NCI-H510A treated with DMSO at 0.1 percent for 48 hours (cell line): ENCODE results near the gene CTIF.

ENCODE experiments used
- DNase-seq: peaks from one replicate; lab custom pipeline; 2025; lab: John Stamatoyannopoulos, UW

The CTIF gene

GRCh38 chr18:48789259-48789812 lies 250.5 kb downstream of the CTIF start:
- DNase-seq: no peak

DNA sequence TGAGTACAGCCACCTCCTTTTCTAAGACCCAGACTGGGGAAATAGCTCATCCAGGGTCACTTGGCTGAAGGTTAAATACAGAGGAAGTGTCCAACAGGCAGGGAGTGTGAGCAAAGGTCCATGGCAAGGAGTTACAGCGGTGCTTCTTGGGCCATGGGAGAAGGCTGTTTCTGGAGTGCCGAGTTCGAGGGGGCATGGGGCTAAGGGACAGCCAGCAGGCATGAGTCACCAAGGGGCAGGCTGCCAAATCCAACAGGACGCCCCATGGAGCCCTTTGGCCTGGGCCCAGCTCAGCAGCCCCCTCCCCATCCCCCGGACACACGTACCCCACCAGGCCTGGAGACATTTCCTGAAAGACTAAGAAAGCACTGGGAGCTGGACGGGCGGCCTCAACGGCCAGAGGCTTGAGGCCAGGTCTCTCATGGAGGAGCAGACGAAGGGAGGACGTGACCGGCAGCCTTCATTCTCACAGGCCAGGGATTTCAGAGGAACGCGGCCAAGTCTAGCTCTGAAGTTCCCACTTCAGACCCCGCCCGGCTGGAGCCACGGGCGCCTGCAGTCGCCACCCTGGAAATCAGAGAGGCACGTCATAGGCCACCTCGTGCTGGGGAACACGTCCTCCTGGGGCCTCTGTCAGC lies 251.5 kb downstream of the CTIF start:
- no peak for DNase-seq

DNA sequence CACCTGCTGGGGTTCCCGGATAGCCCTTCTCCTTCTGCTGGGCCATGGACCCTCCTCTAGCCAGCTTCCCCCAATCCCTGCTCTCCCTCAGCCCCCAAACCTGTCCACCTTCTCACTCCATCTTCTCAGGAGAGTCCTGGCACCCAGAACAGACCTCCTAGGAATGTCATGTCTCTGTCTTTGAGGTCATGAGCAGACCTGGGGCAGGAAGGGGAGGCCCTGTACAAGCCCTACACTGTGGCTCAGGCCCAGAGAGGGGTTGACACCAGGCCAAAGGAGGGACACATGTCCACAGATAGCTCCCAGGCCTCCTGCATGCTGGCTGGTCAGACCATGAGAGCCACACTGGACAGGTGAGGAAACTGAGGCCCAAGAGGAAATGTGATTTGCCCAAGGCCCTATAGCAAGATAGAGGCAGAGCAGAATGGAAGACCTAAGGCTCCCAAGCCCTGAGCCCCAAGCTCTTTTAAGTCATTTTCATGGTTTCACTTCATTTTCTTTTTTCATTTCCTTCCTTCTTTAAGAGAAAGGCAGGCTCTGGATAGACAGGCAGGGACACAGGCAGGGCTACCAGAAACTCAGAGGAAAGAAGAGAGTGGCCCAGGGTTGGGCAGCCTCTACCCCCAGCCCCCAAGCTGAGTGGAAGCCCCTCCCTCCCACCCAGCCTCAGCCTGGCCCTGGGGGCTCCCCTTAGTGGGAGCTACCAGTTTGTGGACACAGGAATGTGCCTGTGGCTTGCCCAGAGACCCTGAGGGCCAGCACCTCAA lies 252.2 kb downstream of the CTIF start:
- DNase-seq: no peak

GRCh38 chr18:48791636-48792105 lies 252.8 kb downstream of the CTIF start:
- no peak for DNase-seq

DNA sequence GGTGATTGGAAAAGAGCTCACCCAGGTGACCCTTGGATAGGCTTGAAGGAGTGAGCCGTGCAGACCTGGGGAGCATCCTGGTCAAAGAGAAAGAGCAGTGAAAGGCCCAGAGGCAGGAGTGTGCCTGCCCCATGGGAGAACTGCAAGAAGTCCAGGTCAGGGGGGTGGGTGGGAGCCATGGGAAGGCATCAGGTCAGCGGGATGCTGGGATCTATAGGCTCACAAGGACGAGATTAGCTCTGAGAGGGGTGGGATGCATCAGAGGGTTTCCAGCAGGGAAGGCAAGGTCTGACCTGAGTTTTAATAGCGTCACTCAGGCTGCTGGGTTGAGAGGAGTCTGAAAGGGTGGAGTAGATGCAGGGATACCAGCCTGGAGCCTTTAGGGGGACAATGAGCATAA lies 253.3 kb downstream of the CTIF start:
- DNase-seq: no peak

DNA sequence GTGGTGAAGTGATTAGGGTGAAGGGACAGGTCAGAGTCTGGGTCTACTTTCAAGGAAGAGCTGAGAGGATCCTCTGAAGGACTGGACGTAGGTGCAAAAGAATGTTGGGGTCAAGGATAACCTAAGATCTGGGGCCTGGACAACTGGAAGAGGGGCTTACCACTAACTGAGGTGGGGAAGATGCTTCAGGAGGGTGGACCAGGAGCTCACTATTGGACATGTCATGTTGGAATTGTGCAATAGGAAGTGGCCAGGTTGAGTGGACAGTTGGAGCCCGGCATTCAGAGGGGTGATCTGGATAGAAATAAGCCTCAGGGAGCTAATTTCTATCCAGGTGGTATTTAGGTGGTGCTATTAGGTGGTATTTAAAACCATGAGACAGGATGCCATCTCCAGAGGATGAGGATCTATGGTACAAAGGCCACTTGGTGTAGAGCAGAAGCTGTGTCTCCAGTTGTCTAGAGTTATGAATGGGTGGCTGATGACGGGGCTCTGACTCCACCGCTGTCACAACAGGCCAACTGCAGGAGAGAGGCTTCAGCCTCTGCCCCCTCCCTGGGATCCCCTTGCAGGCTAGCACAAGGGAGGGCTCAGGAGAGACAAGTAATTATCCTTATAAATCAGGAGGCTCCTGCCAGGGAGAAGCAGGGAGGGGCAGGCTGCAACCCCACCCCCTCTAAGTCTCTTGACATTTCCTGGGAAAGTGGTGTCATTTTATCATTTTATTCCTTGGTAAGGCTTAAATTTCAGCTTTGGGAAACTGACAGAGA lies 254.0 kb downstream of the CTIF start:
- no peak for DNase-seq

- DNase-seq: no peak
Measured at GRCh38 chr18:48794251-48794970, 255.6 kb downstream of the CTIF start.

DNA sequence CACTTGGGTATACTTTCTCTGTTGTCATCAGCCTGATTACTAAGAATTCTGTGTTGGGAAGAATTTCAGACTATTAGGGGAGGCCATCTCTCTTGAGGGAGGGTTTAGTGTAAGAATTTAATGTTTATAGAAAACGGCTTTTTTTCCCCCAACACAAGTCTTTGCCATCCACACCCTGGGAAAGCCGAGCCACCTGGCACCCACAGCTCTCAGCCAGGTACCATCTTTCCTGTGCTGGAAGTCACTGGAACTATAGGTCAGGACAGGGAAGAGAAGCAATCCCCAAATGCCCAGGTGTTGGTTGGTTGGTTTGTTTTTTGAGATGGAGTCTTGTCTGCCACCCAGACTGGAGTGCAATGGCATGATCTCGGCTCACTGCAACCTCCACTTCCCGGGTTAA lies 256.9 kb downstream of the CTIF start:
- DNase-seq: no peak

- DNase-seq: no peak
Measured at GRCh38 chr18:48796491-48797205, 257.8 kb downstream of the CTIF start.

GRCh38 chr18:48797841-48798255 lies 259.0 kb downstream of the CTIF start:
- DNase-seq: no peak

DNA sequence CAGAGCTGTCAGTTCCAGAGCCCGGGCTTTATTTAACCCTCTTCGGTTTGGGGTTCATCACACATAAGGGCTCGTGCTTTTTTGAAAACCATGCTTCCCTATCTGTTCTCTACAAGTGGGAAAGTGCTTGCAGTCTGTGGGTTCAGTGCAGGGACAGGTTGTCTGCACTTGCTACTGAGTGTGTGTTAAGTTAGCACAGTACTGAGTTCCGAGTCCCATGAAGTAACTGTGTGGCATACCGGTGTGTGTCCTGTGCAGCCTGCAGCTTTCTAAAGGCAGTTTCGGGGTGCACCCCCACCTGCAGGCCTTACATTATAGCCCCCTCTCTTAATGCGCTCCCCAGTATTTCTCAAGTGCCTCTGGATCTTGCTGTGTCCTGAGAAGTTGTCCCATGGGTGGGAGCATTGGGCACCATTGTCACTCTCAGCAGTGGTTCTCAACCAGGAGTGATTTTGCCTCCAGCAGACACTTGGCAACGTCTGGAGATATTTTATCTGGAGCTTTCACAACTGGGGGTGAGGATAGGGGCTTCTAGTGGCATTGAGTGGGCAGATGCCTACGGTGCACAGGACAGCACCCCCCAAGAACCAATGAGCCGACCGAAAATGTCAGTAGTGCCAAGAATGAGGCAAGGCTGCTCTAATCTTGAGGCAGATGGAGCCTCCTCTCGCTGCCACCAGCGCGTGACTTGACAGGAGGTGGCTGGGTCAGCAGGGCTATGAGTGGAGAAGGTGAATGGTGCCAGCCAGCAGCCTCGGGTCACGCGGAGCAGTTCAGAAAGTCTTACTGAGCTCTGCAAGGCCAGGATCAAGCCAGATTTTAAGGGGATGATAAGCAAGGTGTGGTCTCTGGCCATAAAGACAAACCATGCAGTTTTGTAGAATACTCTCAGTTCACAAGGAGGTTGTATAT lies 259.8 kb downstream of the CTIF start:
- DNase-seq: no peak

DNA sequence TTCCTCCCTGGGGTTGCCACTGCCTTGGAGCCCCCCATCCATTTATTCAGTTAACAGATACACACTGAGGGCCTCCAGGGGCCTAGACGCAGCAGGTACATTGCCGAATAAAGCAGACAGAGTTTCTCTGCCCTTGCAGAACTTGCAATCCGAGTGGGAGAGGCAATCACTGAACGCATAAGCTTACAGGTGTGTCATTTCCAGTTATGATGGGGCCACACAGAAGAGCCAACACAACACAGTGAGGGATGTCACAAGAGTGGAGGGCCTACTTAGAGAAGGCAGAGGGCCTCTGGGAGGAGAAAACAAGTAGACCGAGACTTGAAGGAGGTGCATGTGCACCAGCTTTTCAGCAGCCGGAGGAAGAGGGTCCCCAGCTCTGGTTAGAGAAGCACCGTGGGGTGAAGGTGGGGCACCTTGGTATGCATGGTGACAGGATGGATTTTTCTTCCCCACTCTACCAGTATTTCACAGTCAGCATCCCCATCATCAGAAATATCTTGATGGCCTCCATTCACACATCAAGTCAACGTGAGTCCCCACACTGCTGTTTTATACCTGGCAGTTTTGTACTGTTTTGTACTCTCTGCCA lies 261.0 kb downstream of the CTIF start:
- no peak for DNase-seq

DNA sequence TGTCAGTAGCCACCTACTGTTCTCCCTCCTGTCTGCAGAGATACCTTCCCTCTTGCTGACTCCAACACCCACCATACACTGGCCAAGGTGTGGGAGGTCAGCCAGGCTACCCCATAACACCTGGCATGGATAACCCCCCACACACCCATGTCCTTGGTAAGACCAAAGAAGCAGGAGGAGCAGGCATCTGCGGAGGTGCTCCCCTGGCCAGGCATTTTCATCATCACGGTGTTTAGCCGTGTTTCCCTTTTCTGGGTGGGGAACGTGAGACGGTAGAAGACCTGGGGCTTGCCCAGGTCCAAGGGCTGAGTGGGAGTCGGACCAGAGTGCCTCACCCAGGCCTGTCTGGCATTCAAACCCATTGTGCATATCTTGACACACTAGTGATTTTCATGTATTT lies 261.6 kb downstream of the CTIF start:
- no peak for DNase-seq

DNA sequence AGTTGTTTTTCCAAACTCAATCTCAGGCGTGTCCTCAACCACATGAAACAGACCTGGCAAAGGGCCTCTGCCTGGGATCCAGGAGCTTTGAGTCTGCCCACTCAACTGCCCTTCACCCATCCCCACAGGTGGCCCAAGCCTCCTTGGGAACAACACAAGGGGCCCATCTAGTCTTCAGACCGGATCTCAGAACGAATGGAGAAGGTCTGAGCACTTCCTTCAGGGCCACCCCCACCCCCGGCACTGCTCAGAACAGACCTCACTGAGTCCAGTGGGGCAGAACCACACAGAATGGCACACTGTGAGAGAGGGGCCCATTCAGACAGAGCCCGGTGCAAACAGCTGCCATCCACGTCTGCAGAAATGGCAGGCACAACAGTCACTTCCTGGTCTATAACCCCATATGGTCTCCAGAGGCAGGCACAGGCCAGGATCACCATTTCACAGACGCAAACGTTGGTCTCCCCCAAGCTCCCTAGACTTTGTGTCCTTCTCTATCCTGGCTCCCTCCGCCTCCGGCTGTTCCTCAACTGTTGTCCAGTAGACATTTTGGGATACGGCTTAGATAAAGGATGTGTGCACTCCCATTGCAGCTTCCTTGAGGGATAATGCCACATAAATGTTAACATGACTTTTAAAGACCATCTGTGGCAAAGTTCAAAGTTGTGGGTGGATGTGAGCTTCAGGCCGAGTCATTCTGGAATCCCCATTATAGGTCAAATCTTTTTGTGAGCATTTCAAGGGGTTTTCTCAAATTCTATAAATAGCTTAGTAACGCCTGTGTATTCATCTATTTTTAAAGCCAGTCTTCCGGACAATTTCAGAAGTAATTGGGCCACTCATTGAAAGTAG lies 262.3 kb downstream of the CTIF start:
- no peak for DNase-seq

DNA sequence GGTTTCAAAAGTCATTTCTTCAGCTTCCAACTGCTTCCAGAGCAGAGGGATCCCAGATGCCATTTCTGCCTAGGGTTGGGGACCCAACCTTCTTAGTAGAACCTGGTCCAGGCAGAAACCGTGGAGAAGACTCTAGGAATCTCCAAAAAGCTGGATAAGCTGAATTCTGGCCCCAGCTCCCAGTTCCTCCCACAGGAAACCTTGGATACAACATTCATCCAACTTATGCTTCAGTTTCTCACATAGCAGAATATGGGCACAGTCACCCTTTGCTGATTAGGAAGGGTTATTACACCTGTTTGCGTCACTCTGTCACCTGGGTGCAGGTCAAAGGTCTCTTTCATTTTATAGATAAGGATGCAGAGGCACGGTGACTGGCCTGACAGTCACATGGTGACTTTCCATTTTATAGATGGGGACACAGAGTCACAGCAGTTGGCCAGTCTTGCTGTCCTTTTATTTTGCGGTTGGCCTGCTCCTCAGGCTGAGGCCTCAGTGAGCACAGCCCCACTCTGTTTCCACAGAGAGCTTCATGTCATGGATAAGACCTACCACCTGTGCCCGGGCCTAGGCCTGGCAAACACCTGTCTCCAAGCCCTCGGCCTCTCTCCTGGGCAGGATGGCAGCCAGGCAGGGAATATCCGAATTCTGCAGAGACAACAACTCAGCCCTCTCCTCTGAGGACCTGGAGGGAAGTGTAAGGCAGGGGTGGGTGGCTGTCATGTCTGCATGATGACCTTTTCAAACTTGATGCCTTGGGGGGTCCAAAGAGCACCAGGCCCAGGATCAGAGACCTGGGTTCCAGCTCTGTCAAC lies 263.1 kb downstream of the CTIF start:
- no peak for DNase-seq

DNA sequence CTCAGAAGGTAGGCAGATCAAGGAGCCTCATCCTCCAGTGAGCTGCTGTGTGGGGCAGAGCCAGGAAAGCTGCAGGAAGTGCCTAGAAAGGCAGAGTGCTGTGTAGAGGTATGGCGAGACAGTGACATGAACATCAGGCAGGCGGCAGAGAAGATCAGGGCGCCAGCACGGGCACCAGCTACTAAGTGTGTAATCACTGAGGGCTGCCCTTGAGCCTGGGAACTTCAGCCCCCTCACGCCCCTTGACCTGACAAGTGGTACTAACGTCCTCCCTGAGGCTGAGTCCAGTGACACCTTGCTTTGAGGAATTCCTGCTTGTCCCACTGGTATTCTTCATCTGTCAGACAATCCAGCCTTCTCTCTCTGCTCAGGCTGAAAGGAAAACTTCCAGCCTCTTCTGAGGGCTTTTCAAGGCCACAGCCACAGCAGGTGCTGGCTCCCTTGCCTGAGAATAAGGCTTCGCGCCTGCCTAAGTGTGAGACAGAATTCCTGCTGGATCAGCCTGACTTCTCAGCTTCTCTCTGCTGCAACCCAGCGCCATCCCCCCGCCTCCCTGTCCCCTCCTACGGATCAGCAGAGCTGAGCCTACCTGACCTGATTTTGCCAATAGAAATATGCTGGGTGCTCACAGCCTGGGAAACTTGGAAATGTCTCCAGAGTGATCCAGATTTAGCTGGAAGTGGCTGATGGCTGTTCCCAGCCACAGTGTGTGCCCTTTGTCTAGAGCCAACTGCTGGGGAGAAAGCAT lies 263.9 kb downstream of the CTIF start:
- no peak for DNase-seq

DNA sequence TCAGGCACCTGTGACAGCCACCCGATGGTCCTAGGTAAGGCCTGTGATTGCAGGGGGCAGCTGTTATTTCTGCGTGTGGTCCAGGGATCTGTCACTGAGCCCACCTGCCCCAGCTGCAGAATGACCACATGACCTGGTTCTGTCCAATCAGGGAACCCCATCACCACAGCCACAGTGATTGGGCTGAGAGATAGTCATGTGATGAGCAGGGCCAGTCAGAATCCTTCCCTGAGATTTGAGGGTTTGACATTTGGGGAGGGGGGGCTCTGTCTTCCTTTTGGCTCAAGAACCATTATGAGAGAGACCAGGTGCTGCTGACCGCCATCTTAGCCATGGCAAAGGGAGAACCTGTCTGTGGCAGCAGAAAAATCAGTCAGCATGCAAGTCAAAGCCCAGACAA lies 264.7 kb downstream of the CTIF start:
- no peak for DNase-seq
